Activated CD4-positive, alpha-beta T cell treated with anti-CD3 and anti-CD28 coated beads, Interleukin-2, amount 50 U/mL, for 1 hour (primary cell): ENCODE data around the gene SLC39A3.

Source experiments
- DNase-seq: peaks from one replicate; pipeline ENCODE4 v3.0.0-alpha.2; 2020

Gene SLC39A3

DNA sequence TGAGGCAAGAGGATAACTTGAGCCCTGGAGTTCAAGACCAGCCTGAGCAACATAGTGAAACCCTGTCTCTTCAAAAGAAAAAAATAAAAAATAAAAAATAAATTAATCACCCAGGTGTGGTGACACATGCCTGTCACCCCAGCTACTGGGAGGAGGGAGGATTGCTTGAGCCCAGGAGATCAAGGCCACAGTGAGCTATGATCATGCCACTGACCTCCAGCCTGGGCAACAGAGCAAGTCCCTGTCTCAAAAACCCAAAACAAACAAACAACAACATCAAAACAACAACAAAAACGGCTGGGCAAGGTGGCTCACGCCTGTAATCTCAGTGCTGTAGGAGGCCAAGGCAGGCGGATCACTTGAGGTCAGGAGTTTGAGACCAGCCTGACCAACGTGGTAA, 4.3 kb upstream of the SLC39A3 start:
- DNase-seq = no peak

DNA sequence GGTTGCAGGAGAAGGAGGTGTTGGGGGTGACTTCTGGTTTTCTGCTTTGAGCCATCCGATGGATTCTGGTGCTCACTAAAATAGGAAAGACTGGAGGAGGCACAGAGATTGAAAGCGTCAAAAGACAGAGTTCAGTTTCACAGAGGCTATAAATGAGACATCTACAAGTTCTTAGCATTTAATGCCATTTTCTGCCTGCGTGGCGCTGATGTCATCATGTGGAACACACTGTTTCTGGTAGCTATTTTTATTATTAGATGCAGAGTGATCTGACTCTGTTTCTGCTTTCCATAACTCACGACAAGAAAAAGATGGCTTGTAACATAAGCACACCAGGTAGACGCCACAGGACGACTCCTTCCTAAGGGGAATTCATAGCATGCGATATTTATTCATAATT, 3.3 kb upstream of the SLC39A3 start:
- DNase-seq = no peak

DNA sequence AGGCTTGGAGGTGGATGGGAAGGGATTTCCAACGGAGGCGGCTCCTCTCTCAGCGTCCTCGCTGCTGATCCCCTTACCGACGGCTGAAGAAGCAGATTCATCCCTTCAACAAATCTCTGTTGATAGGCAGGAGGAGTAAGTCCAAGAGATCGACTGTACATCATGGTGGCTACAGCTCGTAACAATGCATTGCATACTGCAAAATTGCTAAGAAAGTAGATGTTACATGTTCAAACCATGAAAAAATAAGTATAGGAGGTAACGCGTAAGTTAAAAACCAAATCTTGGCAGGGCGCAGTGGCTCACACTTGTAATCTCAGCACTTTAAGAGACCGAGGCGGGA, 468 bp upstream of the SLC39A3 start:
- DNase-seq = no peak

DNA sequence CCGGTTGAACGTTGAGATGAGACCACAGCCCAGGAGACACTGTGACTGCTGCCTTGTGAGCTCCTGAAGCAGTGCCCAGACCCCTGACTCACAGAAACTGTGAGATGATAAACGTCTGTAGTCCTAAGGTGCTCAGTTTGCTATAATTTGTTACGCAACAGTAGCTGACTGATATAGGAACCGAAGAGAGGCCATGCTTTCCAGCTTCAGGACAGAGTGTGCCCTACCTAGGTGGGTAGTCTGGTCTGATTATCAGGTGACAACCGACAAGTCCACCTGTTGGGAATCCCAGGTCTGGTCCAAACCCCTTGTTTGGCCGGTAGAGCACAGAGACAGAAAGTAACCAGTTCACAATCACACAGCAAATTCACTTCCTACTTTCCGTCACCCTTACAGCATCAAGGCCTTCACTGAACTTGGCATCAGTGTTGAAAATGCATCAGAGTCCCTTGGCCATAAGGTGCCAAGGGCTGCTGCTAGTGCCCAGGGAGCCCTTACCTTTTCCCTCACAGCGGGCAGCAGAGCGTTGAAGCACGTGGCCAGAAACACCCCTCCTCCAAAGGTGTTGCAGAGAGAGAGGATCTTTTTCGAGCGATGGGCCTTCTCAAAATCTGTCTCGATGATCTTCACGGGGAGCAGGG, 3.1 kb downstream of the SLC39A3 start:
- DNase-seq = no peak

DNA sequence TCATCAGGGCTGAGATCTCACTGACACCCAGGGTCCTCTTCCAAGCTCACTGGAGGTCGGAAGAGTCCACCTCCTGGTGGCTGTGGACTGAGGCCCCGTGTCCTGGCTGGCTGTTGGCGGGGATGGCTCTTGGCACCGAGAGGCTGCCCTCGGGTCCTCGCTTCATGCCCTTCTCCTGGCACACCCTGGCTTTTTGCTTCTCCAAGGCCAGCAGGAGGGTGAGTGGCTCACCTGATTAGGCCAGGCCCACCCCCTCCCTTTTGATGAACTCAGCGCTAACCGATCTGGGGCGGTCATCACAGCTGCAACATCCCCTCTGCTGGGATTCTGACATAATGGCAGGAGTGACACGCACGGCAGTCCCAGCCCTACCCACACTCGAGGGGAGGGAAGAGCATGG, 4.4 kb downstream of the SLC39A3 start:
- no peak for DNase-seq

DNA sequence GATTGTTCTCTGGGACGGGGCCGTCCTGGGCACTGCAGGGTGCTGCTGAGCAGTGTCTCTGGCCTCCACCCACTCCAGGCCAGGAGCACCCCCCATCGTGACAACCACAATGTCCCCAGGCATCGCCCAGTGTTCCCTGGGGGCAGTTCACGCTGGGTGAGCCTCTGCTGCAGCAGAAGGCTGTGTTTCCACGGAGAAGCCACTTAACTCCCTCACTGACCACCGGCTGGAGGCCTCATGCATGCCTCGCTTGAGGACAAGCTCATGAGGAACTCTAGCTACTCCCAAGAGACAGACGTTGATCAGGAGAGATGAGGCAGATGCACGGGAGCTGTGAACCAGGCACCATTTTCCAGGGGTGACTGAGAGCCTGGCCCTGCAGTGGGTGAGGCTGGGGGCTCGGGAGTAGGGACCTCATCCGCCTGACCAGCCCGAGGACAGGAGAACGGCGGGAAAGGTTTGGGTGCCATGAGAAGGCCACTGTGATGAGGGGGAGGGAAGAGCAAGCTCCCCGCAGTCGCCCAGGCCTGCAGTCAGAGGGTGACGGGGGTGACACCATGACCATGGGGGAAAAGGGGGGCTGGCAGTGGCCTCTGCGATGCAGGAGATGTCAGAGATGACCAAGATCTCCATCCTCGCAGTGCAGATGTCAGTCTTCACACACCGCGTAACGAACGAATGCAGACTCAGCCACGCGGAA, 5.1 kb downstream of the SLC39A3 start:
- no peak for DNase-seq

DNA sequence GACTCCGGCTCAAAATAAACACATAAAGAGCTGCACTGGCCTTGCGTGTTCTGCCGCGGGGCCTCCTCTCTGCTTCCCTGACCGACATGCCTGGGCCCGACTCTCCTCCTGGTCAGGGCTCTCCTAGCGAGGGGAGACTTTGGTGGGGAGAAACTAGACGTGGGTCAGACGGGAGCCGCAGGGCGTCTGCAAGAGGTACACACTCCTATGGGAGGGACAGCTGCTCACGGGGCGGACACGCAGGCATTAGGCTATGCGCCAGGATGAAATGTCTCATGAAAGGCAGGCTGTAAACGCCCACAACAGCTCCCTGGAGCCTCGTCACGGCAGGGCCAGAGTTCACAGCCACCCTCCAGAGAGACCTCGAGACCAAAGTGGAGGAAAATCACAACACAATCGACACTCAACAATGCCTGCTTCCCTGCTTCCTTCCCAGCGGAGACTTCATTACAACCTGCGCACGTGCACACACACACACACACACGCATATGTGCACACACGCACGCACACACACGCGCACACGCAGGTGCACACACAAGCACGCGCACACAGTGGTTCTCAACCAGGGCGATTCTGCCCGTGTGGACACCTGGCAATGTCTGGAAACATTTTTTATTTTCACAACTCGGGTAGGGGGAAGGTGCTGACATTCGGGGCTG, 5.8 kb downstream of the SLC39A3 start:
- no peak for DNase-seq

DNA sequence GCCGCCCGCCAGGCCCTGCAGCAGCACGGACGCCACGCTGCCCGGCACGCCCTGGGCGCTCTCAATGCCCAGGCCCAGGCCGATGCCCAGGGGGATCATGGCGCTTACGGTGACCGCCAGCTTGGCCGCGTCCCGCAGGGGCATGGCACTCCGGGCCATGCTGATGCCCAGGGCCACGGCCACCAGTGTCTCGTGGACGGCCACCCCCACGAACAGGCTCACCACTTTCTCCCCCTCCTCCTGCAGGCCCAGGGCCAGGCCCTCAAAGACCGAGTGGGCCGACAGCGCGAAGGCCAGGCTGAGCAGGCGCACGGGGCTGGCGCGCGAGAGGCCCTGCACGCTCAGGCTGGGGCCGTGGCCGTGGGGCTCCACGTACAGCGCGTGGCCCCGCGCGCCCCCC, 6.9 kb downstream of the SLC39A3 start:
- no peak for DNase-seq

DNA sequence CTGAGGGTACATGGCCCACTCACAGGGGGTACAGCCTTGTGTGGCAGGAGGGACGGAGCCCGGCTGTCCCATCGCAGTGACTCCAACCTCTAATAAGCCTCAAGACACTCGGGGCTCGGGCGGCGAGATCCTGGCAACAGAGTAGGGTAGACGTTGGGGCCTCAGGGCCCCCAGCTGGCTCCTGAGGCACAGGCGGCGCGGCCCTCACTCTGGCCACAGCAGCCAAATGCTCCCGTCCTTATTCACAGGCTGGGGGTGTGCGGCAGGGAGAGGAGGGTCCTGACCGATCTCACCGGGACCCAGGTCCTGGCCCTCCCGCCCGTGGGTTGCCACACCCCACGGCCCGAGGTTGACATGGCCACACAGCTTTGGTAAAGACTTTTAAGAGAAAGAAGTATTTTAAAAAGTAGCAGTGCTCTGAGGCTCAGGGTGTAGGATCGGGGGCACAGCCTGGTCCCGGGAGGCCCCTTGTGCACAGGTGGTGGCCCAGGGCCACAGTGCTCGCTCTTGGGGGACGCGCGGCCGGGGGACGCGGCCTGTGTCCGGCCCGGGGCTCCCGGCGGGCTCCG, 7.6 kb downstream of the SLC39A3 start:
- DNase-seq = no peak

DNA sequence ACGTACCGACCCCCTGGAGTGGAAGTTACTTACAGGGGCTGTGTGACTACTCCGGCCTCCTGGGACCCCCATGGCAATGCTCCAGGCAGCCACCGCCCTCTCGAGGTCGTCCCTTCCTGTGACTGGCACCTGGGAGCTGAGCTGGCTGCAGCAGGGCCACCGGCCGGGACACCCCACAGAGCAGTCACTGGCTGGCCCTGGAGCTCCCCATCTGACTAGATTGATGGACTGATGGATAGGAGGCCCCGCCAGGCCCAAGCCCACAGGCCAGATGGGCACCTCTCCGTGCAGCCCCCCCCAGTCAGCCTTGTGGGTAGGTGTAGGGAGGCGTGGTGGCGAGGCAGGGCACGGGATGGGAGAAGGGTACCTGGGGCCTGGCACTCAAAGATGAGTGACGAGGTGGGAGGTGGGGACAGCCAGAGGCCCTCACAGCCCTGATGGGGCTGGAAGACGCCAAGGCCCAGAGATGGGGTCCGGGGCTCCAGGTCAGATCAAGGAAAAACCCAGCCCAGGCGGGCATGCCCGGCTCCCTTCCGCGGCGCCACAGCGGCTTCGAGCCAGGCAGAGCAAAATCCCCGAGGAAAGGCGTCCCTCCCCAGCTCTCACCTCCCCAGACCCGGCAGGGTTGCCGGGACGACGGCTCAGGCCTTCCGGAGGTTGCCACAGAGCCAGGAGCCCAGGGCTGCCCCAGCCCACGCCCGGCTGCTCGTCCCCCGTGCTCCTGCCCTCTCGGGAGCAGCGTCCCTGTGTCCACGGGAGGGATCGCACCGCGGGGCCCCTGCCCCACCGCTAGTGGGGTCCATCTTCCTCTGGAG, 8.4 kb downstream of the SLC39A3 start:
- DNase-seq = no peak

DNA sequence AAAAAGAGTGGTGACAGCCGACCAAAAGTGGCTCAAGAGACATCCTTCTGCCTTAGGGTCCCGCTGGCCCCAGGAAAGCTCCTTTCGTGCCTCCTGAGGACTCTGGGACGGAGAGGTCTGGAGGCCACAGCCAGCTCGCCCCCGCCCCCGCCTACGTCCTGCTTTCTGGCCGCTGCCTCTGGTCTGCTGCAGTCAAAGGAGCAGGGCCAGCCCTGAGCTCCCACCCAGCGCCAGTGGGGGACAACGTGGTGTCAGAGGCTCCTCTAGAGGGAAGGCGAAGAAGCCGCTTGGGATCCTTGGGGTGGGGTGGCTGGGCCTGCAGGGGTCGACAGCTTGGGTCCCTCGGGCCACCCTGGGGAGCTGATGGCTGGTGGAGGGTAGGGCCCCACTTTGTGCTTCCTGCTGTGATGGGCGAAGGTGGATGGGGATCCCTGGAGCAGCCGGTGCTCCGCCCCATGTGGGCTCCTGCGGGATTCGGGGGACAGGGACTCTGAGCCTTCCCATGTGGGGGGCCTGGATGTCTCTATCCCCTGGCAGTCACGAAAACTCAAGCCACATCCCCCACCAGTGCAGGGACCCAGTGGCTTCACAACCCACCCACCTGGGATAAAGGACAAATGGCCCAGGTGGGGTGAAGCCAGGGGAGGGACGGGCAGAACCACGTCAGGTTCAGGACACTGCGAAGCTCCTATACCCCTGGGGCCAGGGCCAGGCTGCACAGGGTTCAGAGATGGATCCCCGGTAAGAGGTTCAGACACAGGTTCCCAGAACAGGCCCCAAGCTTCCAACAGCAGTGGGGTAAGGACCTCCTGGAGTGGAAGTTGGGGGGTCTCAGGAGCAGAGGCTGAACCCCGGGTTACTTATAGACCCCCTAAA, 9.6 kb downstream of the SLC39A3 start:
- DNase-seq = no peak

DNA sequence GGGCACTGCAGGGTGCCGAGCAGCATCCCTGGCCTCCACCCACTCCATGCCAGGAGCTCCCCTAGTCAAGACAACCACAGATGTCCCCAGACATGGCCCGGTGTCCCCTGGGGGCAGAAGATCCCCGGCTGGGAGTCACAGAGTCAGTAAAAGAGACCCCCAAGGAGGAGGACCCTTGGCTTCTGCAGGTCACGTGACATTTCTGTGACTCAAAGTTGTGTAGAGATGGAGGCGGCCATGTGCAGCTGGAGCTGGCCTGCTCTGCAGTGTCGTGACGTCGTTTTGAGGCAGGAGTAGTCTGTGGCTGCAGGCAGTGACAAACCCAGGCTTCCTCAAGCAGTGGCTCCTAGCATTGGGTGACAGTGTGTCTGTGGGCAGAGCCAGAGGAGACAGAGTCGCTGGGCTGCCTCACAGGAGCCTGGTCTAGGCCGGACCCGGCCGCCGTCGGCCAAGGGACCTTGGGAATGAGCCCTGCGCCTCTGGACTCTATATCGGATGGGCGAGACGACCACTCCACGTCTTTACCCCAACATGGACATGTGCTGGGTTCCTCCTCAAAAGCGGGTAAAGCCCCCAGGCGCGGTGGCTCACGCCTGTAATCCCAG, 10.9 kb downstream of the SLC39A3 start:
- DNase-seq = no peak

DNA sequence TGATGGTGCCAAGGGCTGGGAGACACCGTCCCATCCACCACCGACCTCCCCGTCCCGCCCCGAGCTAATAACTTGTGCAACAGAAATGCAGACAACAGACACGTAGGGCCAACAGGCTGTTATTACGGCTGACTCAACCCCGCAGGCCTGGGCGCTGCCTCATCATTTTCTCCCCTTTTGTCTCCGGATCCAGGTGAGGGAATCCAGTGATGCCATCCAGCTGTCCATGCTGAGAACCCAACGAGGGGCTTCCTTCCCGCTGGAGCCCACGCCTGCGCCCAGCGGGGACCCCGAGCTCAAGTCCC, 12.2 kb downstream of the SLC39A3 start:
- DNase-seq = no peak

DNA sequence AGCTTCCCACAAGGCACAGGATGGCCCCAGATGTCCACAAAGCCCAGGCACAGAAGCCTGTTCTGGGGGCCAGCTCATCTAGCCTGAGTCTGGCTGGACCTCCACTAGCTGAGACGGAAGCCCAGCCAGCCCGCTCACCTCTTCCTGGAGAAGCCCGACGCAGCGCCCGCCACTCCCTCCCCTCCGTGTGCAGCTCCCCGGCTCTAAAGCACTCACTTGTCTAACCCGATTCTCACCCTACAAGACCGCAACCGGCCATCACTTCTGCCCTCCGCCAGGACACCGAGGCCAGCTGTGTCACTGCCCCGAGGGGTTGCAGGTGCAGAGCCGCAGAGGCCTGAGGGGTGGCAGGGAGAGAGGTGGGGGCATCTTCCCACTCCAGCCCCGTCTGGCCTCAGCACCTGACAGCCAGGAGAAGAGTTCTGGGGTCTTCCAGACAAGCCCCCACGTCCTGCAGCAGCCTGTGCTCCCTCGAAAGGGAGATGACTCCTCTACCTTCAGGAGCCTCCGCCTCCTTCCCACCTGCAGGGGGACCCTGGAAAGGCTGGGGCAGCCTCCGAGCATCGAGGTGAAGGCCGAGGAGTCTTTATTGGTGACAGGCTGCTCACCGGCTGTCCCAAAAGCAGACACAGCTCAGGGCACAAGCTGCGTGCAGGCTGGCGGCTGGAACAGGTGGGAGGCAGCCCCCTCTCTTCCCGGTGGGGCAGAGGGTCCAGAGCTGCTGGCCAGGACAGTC, 12.7 kb downstream of the SLC39A3 start:
- DNase-seq = no peak

DNA sequence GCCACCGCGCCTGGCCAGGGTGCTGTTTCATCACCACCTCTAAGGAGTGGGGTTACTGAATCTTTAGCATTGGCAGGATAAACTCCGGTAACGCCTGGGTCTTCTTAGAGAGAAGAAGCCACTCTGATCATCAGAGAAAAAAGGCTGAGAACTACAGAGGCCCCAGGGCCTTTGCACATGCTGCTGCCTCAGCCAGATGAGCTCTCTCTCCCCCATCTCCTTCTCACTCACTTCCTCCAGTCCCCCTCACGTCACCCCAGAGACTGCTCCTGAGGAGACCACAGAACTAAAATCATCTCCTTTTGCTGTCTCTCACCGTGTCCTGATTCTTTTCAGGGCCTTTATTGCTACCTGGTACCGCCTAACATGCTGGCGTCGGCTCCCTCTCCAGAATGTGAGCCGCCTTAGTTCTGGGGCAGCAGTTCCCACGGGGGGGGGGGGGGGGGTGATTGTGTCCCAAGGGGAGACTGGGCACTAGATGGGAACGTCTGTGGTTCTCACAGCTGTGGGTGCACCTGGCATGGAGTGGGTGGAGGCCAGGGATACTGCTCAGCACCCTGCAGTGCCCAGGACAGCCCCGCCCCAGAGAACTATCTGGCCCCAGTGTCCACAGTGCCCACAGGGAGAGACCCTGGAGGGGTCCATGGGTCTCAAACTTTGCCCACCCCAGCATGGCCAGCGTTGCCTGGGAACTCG, 13.5 kb downstream of the SLC39A3 start:
- DNase-seq = no peak

DNA sequence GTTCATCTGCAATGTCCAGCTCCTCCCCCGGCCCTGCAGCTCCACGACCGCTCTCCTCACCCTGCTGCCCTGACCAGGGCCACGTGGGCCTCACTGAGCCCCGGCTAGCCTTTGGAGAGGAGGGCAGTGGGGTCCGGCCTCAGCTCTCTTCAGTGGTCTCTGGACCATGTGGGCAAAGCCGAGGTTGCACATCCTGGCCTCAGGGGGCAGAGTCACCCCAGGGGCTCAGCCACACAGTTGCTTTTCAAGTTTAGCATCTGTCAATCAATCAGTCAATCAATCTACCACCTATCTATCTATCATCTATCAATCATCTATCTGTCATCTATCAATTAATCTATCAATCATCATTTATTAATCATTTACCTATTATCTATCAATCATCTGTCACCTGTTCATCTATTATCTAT, 15.7 kb downstream of the SLC39A3 start:
- DNase-seq = no peak

DNA sequence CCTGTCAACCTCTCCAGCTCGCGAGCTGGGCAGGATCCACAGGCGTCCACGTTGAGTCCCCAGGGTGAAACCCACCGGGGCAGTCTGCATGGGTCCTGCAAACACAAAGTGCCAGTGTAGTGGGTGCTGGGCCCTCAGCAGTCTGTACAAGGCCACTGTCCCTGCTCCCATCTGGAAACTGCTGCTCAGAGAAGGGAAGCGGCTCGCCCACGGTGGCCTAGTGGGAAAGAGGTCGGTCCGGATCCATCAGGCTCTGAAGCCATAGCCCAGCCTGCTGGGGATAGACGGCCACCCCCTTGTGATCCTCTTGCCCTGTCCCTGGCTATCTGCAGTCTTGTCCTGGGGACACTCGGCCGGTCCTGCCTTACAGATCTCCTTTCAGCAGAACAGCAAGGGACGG, 16.1 kb downstream of the SLC39A3 start:
- DNase-seq = no peak

DNA sequence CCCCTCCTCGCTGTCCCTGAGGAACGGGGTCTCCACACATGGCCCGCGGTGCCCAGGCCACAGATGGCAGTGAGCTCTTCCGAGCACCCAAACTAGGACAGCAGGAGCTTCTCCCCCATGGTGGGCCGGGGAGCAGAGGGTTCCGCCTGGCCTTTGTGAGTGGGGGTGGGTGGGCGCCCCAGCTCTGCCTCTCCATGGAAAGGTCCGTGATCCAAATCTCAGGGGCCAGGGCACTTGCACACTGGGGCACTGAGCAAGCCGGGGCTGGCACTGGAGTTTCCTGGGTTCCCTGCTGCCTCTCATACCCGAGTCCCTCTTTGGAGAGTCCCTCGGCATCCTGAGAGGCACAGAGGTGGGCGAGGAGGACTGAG, 16.5 kb downstream of the SLC39A3 start:
- DNase-seq = no peak

DNA sequence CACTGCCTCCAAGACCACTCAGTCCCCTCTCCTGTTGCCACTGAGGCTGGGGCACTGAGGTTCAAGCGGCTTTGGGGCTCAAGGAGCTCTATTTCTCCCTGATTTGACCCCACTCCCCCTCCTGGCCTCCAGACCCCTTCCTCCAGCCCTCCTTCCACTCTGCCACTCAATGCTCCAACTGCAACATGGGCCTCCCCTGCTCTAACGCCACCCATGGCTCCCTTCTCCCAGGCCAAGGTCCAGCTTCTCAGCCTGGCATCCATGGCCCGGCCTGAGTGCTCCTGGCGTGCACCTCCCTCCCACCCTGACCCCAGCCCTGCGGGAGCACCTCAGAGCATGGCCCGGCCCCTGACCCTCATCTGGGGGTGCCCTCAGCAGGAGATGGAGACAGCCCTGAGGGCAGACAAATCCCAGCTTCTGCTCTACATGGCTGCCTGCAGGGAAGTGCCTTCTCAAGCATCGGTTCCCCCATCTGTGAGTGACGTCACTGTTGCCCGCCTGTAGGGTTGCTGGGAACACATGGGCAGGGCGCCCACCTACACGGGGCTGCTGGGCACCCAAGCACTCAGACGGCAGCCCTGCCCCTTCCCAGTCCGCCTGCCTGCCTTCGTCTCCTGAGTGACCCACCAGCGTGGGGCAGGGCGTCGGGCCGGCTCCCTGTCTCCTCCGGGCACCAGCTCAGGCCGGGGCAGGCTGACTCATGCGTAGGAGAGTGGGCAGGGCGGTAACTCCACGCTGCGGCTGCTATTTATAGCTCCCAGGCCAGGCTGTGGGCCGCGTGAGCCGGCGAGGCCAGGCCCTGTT, 17.1 kb downstream of the SLC39A3 start:
- DNase-seq = no peak
